Lower leg skin (tissue), 4 donors: Measurements from ENCODE around the gene OR1F1. TPM values are rescaled to one million over a fixed set of nuclear protein-coding genes. Genes with fewer than 3 reads are reported as not detected.

ENCODE experiments used
- DNase-seq, 2 donors: peaks; one replicate each; pipeline ENCODE4 v3.0.0-alpha.2; 2019; ENCODE audit warnings: low spot score in 2 of 2
- H3K4me3 ChIP-seq: fragments of 200-600 bp; sonication (generic); 2 replicates; pipeline ENCODE4 v1.5.1; 2017; ENCODE audit warnings: mild to moderate bottlenecking, low read depth; ENCODE audit not compliant: poor library complexity, severe bottlenecking
- CTCF ChIP-seq, 3 donors: fragments of 450-650 bp; IDR thresholded peaks; one replicate each; pipeline ENCODE4 v1.5.1; 2016; ENCODE audit warnings: antibody characterized with exemption in 3 of 3, mild to moderate bottlenecking in 3 of 3, moderate library complexity in 2 of 3
- POLR2A ChIP-seq, 2 donors: fragments of 450-650 bp; IDR thresholded peaks; one replicate each; pipeline ENCODE4 v1.6.1; 2016 to 2017; ENCODE audit warnings: antibody characterized with exemption in 2 of 2, mild to moderate bottlenecking in 1 of 2, moderate library complexity in 1 of 2
- WGBS, 2 donors: methylation state at CpG; one replicate each; pipeline ENCODE4 v1.1.5; 2018; 5-methylcytosine and 5-hydroxymethylcytosine counted together
- intact Hi-C: fragments of 100-400 bp; cut with DNase I; formaldehyde crosslinking; loops from one replicate; pipeline ENCODE4 v1.15.0; 2023; ENCODE audit warnings: low total_unique reads
- total RNA-seq, 4 donors: library from RNA; depleted of rRNA; stranded (reverse); fragments of >200 nt; gene quantifications; one replicate each; pipeline ENCODE4 v1.1.0, GENCODE V29; 2016

OR1F1 gene
- total RNA-seq, 4 donors from 2014 or later: not detected

DNA sequence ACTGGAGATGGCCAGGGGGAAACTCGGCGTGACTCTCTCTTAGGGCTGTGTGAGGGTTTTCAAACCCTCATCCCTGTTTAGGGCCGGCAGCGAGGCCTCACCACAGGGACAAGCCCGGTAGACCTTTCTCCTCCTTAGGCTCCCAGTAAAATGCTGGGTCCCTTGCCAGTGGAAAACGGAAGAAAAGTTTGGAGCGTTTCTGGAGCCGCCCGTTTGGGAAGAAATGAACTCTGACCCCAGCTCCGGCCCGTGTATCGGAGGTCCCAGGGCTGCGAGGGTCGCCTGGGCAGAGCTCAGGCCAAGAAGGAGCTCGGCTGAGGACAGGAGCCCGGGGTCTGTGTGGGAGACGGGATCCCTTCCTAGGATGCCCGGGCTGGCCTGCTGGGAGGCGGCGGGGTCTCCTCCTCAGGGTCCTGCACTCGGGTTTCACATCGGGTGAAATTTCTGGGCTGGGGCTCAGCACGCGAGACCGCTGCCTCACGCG is 29.9 kb upstream of the OR1F1 start:
- H3K4me3 ChIP-seq: peak overlapping the region; percentile 82
- peak in 1 of 2 donors; percentile 93 for DNase-seq
- 0 to 1% methylated on average over 22 of the region's 27 CpGs for WGBS, 2 donors
- intact Hi-C loops: no loop called here
- TF ChIP-seq POLR2A (IDR thresholded peaks at IDR 0.05): no peak
- no peak for TF ChIP-seq CTCF (IDR thresholded peaks at IDR 0.05)

DNA sequence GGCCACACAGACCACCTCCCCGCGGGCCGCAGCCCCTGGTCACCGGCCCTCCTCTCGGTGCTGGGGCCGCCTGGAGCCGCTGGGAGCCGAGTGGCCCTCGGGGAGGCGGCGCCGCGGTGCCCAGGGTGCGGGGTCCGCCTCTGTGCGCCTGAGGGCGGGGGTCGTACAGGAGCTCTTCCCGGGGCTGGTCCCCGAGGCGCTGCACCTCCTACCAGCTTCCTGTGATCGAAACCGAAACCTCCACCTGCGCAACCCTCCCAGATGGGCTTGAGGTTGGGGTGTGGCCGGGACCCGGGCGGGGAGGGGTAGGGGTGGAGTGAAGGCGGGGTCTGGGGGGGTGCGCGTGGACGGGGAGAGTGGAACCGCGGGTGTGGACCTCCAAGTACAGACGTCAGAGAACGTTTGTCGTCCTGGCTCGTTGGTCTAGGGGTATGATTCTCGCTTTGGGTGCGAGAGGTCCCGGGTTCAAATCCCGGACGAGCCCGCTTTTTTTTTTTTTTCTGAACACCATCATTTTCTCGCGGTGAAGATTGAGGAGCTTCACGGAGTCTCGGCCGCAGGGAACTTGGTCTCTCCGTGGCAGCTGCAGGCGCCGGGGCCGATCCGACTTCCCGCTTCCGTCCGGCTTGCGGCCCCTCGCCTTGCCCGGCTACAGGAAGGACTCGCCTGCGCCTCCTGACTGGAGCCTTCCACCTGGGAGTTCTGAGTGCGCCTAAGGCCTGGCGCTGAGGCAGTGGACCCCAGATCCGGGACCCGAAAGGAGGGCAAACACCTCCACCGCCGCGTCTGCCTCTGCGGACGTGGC is 29.3 kb upstream of the OR1F1 start:
- H3K4me3 ChIP-seq: peak overlapping the region; percentile 82
- WGBS, 2 donors: 1 to 3% methylated on average over 46 to 58 of the region's 70 CpGs
- intact Hi-C loops: no loop called here
- peak; percentile 76 to 98 for DNase-seq
- TF ChIP-seq POLR2A (IDR thresholded peaks at IDR 0.05) (no peak), CTCF (IDR thresholded peaks at IDR 0.05) (no peak)

DNA sequence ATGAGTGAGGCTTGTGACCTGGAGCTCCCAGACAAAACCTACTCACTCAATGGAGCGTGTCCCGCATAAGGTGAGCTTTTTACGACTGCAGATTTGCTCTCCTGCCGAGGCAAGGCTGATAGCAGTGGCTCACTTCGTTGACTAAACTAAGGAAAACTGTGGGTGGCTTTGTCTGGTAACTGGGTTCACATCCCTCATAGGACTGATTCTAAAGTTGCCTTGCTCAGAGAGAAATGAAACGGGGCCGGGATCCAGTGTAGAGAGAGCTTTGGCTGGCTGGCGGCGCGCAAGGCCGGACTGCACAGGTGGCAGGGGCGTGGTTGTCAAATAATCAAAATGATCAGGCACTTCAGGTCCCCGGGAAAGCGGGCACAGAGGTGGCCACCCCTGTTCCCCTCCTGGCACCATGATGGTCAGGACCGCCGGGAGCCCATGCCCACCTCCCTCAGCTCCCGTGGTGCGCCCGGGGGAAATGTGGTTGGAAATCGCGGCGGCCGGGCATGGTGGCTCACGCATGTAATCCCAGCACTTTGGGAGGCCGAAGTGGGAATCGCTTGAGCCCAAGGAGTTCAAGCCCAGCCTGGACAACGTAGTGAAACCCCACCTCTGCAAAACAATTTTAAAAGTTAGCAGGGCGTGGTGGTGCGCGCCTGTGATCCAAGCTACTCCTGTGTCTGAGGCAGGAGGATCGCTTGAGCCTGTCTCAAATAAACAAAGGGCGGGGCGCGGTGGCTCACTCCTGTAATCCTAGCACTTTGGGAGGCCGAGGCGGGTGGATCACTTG is 26.6 kb upstream of the OR1F1 start:
- 83 to 84% methylated on average over 29 to 36 of the region's 36 CpGs for WGBS, 2 donors
- no peak for TF ChIP-seq POLR2A (IDR thresholded peaks at IDR 0.05)
- no peak for TF ChIP-seq CTCF (IDR thresholded peaks at IDR 0.05)
- H3K4me3 ChIP-seq: no peak overlapping the region
- DNase-seq: no peak
- intact Hi-C loops: no loop called here

DNA sequence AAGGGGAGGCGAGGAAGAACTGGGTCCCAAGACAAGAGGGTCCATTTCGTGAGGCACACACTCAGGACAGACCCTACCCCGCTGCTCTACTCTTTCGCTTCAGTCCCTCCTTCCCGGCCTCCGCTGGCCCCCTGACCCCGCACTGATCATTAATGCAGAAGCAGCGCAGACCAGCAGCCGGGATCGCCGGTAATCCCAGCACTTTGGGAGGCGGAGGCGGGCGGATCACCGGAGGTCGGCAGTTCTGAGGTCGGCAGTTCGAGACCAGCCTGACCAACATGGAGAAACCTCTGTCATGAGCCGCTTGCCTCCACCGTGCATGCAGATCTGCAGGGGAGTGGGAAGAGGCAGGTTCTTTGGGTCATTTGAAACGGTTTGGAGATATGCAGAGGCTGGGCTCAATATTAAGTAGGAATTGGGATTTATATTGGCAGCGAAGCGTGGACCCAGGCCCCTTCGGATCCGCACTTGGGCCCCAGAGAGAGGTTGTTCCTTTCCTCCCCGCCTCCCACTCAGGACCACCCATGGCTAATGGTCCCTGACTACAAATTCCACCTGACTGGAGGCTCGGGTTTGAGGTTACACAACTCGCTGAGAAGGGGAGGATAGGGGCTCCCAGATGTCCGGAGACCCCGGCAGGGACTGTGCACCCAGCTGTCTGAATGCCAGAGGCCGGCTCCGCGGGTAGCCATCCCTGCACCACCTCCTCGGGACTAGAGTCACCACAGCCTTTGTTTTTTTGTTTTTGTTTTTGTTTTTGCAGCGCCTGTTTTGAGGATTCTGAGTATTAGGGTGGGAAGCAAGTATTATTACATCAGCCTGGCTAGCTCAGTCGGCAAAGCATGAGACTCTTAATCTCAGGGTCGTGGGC is 23.6 kb upstream of the OR1F1 start:
- intact Hi-C loops: no loop called here
- TF ChIP-seq POLR2A (IDR thresholded peaks at IDR 0.05): no peak
- TF ChIP-seq CTCF (IDR thresholded peaks at IDR 0.05): no peak
- H3K4me3 ChIP-seq: no peak overlapping the region
- 85 to 86% methylated on average over 37 of the region's 37 CpGs for WGBS, 2 donors
- no peak for DNase-seq

DNA sequence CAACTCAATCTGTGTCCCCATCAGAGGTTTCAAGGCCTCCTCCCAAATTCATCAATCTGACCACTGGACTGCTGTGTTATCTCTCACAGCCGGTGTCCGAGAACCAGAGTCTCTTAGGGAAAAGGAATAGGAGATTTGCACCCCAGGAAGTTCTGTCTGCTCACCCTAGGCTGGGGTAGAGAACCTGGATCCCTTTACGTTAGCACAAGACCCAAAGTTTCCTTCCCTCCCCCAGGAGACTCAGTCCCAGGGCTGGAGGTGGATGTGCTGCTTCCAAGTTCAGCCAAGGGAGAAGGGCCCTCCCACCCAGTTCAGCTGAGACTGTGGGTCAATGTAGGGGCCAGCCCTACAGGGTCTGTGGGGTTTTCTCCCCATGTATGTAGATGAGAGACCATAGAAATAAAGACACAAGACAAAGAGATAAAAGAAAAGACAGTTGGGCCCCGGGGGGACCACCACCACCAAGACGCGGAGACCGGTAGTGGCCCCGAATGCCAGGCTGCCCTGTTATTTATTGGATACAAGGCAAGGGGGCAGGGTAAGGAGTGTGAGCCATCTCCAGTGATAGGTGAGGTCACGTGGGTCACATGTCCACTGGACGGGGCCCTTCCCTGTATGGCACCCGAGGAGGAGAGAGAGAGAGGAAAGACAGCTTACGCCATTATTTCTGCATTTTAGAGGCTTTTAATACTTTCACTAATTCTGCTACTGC is 22.7 kb upstream of the OR1F1 start:
- DNase-seq: no peak
- no peak overlapping the region for H3K4me3 ChIP-seq
- TF ChIP-seq POLR2A (IDR thresholded peaks at IDR 0.05) (no peak), CTCF (IDR thresholded peaks at IDR 0.05) (no peak)
- intact Hi-C loops: no loop called here
- WGBS, 2 donors: 91 to 95% methylated on average over 12 of the region's 12 CpGs
